Middle frontal gyrus (tissue), 1 donor: ENCODE measurements around the gene KLK3.
"Not testable (repeated sequence)": the region's sequence is repeated elsewhere in the genome, so short reads cannot be mapped to it uniquely, and the experiment has no call there.

ENCODE experiments used
- DNase-seq: peaks from one replicate; pipeline ENCODE4 v3.0.0-alpha.2; 2015; ENCODE audit warnings: low spot score; ENCODE audit errors: extremely low spot score

The KLK3 gene

DNA sequence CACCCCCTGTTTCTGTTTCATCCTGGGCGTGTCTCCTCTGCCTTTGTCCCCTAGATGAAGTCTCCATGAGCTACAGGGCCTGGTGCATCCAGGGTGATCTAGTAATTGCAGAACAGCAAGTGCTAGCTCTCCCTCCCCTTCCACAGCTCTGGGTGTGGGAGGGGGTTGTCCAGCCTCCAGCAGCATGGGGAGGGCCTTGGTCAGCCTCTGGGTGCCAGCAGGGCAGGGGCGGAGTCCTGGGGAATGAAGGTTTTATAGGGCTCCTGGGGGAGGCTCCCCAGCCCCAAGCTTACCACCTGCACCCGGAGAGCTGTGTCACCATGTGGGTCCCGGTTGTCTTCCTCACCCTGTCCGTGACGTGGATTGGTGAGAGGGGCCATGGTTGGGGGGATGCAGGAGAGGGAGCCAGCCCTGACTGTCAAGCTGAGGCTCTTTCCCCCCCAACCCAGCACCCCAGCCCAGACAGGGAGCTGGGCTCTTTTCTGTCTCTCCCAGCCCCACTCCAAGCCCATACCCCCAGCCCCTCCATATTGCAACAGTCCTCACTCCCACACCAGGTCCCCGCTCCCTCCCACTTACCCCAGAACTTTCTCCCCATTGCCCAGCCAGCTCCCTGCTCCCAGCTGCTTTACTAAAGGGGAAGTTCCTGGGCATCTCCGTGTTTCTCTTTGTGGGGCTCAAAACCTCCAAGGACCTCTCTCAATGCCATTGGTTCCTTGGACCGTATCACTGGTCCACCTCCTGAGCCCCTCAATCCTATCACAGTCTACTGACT is at the start of gene KLK3:
Gene KLK3, plus strand, starts transcription at position 280 of the 775 bp plus-strand sequence. Its CDS starts 41 bp downstream, at position 321.
- DNase-seq = no peak

- no peak for DNase-seq
Measured at GRCh38 chr19:50808856-50809255, 45.9 kb upstream of the KLK3 start.

DNA sequence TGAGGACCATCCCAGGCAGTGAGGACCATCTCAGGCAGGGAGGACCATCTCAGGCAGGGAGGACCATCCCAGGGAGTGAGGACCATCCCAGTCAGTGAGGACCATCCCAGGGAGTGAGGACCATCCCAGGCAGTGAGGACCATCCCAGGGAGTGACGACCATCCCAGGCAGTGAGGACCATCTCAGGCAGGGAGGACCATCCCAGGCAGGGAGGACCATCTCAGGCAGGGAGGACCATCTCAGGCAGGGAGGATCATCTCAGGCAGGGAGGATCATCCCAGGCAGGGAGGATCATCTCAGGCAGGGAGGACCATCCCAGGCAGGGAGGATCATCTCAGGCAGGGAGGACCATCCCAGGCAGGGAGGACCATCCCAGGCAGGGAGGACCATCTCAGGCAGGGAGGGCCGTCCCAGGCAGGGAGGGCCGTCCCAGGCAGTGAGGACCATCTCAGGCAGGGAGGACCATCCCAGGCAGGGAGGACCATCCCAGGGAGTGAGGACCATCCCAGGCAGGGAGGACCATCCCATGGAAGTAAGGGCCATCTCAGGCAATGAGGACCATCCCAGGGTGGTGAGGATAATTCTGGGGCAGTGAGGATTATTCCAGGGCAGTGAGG is 43.0 kb upstream of the KLK3 start:
- not testable (repeated sequence) for DNase-seq

GRCh38 chr19:50812474-50812873 is 42.2 kb upstream of the KLK3 start:
- no peak for DNase-seq

DNA sequence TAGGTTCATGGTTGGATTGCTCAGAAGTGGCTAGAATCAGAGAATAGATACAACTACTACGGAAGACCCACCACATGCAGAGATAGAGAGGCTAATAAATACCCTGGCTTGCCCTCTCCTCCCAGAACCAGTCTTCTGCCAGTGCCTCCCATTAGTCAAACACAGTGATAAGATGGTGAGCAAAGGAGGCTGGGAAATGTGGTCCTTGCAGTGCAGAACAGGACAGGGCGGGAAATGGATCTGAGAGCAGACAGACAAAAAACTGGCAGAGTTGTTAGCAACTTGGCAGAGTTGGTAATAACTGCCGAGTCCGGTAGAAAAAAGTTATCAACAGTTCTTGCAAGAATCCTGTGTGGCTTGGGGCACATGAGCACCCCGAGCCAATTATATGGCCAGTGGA is 39.8 kb upstream of the KLK3 start:
- DNase-seq = no peak

DNA sequence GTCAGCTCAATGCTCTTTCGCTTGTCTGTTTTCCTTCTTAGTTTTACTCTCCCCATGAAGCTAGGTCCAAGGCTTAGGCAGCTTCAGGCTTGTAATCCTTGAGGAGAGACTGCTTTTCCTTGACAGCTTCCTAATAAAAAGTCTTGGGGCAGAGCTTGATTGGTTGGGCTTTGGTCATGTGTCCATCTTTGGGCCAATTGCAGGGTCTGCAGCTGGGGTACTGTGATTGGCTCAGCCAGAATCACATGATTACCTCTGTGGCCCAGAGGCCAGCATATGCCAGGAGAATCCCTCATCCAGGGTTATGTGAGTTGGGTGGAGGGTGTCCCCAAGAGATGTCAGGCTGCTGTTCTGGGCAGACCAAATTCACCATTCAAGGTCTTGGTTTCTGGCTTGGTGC is 39.3 kb upstream of the KLK3 start:
- no peak for DNase-seq

DNA sequence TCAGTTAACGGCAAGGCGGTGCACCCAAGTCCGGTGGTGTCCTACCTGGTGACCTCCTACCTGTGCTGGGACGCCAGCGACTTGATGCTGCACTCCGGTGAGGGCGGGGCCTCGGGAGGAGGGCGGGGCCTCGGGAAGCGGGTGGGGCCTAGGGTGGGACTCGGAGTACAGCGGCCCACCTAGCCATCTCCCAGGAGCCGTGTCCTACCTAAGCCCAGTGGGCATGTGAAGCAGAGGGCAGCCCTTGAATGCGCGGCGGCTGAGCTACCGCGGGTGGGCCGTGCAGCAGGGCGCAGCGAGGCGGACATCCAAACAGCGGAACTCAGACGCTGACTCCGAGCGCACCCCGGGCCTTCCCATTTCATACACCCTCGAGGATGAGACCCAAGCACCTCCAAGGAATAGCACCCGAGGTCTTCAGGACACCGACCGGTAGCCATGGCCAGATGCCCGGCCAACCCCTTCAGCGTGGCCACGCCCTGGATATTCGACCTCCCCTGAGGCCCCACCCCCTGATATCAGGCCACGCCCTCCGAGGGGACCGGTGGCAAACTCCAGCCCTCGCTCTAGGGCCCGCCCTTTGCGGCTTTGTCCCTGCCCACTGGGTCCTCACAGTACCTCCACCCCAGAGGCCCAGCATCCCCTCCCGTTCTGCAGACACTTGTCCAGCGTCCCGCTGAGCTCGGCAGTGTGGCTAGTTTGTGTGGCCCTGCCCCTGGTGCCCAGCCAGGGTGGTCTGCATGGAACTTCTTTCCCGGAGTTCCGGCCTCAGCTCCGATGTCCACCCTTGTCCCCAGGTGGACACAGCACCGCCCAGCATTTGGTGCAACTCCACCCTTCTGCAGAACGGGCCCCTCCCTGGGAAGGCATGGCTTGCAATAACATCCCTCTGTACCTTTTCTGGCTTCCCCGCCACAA is 36.5 kb upstream of the KLK3 start:
- no peak for DNase-seq

DNA sequence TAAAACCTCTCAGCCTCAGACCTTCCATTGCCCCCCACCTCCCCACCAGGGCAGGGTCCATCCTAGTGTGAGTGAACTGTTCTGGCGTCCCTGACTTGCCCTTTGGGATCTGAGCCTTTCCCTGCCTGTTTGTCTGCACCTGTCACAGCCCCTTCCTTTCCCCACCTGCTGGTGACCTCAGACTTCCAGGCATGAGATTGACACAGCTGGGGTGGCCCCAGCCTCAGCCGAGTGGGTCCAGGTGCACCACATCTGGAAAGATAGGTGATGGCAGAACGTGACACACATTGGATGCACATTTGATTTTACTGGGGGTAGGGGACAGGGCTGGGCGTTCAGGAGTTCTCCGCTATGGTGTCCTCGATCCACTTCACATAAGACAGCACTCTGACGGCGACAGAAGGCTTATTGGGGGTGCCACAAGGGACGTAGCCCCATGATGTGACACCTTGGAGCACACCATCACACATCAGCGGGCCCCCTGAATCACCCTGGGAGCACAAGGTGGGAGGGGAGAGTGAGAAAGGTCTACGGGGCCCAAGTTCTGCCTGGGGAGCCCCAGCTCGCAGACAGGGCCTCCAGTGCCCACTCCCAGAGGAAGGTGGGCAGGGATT is 35.7 kb upstream of the KLK3 start:
- DNase-seq = no peak

- DNase-seq = no peak
Measured at GRCh38 chr19:50819636-50820035, 35.1 kb upstream of the KLK3 start.

DNA sequence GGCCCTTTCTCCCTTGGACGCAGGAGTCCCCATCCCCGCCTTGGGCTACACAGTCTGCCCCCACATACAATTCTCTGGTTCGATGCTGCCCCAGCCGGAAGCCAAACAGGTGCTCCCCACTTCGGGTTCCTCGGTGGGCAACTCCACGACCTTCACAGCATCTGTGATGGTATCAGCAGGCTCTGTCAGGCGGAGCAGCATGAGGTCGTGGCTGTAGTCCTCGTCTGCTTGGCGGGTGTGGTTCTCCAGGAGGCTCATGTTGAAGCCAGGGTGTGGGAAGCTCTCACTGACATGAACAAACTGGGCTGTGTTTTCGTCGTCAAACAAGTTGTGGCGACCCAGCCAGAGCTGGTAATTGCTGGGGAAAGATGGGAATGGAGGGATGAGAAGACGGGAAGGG is 34.6 kb upstream of the KLK3 start:
- no peak for DNase-seq

GRCh38 chr19:50820549-50821247 is 34.0 kb upstream of the KLK3 start:
- no peak for DNase-seq

DNA sequence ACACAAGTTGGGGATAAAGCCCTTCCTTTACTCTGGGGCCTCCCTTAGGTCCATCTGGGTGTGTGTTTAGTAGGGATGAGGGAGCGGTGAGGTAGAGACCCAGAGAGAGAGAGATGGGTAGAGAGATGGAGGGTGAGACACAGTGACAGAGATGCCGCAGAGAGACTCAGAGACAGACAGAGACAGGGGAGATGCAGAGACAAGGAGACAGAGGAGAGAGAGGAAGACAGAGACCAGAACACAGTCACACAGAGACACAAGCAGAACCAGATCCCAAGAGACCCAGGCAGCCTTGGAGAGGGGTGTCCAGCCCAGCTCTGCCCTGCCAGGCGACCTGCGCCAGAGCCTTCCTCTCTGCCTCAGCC is 33.5 kb upstream of the KLK3 start:
- no peak for DNase-seq

DNA sequence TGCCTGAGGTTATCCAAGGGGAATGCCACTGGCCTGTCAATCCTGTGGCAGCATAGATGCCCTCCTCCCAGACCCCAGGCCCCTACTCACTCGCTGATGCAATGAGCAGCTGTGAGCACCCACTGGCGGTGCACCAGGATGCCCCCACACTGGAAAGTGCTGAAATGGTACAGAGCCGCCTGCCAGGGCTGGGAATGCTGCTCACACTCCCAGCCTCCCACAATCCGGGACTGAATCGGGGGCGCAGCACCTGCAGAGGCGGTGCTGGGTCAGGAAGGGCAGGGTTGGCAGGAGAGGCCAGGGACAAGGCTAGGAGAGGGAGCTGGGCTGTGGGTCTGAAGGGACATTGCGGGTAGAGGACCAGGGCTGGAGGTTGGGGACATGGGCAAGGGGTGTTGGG is 33.1 kb upstream of the KLK3 start:
- DNase-seq = no peak

DNA sequence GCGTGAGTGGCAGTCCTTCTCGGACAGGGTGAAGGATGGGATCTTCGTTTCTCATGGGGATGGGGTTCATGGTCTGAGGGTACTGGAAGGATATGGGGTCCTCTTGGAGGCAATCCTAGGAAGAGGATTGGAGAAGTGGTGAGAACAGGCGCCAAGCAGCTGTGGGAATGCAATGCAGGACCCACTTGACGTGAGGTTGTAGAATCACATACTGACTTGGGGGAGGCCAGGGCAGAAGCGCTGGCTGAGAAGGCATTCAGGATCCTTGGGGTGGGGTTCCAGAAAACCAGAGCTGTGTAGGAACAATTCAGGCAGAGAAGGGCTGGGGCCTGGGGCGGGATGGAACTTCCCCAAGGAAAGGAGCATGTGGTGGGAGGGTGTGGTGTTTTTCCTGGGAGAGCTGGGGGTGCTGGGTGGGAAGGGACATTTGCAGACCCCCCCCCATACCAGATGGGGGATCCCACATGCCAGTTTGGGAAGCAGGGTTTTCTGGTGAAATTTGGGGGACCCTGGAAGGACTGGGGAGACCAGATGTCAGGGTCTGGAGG is 32.0 kb upstream of the KLK3 start:
- DNase-seq = no peak

DNA sequence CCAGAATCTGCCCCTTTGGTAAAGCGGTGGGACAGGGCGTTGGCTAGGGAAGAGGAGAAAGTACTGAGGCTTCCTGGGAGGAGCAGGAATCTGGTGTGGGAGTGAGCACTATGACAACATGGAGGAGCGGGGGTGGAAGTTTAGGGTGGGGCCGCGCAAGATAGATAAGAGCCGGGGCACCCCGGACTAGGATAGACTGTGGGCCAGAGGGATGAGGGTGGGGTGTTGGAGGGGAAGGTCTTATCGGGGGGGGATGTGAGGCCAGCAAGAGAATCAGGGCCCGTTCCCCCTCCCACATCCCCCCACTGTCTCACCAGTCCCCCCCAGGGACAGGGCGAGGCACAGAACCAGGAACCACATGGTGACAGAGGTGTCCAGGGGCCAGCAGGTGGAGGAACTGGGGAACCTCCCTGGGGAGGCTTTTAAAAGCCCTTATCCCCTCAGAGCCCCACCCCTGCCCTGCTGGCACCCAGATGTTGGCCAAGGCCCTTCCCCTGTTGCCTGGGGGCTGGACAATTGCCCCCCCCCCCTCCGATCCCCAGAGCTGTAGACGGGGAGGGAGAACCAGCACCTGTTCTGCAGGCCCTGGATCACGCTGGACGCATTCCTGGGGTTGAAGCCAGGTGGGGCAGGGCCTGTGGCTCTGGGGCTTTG is 31.2 kb upstream of the KLK3 start, which contains the start of gene KLK1:
Gene KLK1, minus strand, starts transcription at position 399 of the 654 bp plus-strand sequence. Its CDS starts 39 bp downstream, at position 360.
- DNase-seq = no peak

DNA sequence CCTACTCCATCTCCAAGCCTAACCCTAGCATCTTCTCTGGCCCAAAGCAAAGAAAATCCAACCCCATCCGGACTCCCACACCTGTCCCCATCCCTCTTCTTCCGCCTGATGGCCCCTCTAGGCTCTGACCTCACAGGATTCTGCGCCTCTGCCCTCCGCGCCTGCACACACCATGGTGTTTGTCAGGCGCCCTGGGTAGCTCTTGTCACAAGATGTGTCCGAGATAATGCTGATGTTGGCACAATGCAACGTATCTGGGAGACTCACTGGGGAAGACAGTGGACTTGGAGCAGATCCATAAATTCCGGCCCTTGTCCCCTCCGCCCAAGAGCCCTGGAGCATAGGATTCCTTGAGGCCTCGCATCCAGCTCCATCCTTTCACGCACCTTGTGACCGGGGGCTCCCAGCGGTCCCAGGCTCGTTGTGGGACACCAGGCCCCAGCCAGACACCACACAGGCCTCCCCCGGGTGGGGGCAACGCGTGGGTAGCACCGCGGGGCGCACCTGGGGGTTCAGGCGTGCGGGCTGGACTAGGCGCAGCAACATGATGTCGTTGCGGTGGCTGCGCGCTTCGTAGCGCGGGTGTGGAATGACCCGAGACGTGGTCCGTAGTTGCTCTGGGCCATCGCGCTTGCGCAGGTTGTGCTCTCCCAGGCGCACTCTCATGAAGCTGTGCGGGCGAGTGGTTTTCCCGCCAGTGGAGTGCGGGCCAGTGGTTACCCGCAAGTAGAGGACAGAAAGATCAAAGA is 28.0 kb upstream of the KLK3 start:
- no peak for DNase-seq

GRCh38 chr19:50827476-50827875 is 27.2 kb upstream of the KLK3 start:
- DNase-seq = no peak

DNA sequence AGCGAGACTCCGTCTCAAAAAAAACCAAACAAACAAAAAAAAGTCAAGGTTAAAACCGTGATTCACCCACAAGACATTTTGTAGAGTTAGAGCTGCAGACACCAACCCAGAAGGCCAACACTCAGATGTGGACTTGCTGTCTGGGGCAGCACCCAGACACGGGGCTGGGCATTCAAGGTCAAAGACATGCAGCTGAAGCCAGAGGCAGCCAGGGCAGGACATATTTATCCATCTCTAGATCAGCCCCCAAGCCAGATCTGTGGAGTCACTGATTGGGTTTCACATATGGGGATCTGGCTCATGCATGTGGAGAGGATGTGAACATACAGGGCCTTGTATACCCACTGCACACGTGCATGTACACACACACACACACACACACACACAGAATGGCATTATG is 24.9 kb upstream of the KLK3 start:
- no peak for DNase-seq

GRCh38 chr19:50830266-50831025 is 24.3 kb upstream of the KLK3 start:
- DNase-seq = no peak
